K562 (cell line): ENCODE measurements around the gene OPHN1.
"Not testable (repeated sequence)": the region's sequence is repeated elsewhere in the genome, so short reads cannot be mapped to it uniquely, and the experiment has no call there.

Experiments used
- GTF2B ChIP-seq: IDR thresholded peaks from 2 replicates; pipeline ENCODE4 v1.6.1; 2011; ENCODE audit not compliant: insufficient read length; ENCODE audit errors: extremely low read depth
- HMG20A ChIP-seq: fragments of 450-650 bp; formaldehyde crosslinking; conservative IDR thresholded peaks from 2 replicates; pipeline ENCODE4 v1.4.0; 2020; ENCODE audit warnings: mild to moderate bottlenecking, mixed read lengths
- LEF1 ChIP-seq: fragments of 450-650 bp; IDR thresholded peaks from 2 replicates; pipeline ENCODE4 v1.6.1; 2016; ENCODE audit warnings: mild to moderate bottlenecking
- MAX ChIP-seq: sonication (generic); formaldehyde crosslinking; IDR thresholded peaks from 2 replicates; pipeline ENCODE4 v1.9.0; 2022; ENCODE audit warnings: mild to moderate bottlenecking, missing genetic modification reagents
- MEF2A ChIP-seq: IDR thresholded peaks from 2 replicates; pipeline ENCODE4 v1.6.1; 2011; ENCODE audit warnings: low read depth, mild to moderate bottlenecking, low read length, moderate library complexity; ENCODE audit not compliant: control insufficient read depth
- NR3C1 ChIP-seq: sonication (generic); formaldehyde crosslinking; IDR thresholded peaks from 2 replicates; pipeline ENCODE4 v1.8.1; 2022; ENCODE audit warnings: missing genetic modification reagents
- SMC3 ChIP-seq: conservative IDR thresholded peaks from 2 replicates; pipeline ENCODE4 v1.6.1; 2011; ENCODE audit warnings: low read depth, low read length, improper control_type of control experiment; ENCODE audit not compliant: insufficient read depth
- VEZF1 ChIP-seq: fragments of 200-800 bp; sonication (Bioruptor generic); IDR thresholded peaks from 2 replicates; pipeline ENCODE4 v1.6.1; 2017; ENCODE audit warnings: missing genetic modification characterization, missing compliant biosample characterization
- ZKSCAN1 ChIP-seq: fragments of 150-350 bp; IDR thresholded peaks from 2 replicates; pipeline ENCODE4 v1.6.1; 2016; ENCODE audit warnings: low read depth, low read length

GRCh38 chrX:68377579-68377978 is 55.7 kb downstream of the OPHN1 start:
- not testable (repeated sequence) for TF ChIP-seq NR3C1; GTF2B; MAX; HMG20A (CRISPR knock-in tag); LEF1; MEF2A; VEZF1; ZKSCAN1; SMC3
